SU-DHL-6 (cell line): ENCODE data around the gene NLGN1.

Experiments
- H2AFZ ChIP-seq: fragments of 200-600 bp; sonication (generic); 2 replicates; pipeline ENCODE4 v1.6.1; 2014; ENCODE audit warnings: low read depth, mild to moderate bottlenecking, moderate library complexity, mixed read lengths, antibody characterized with exemption, low read length; ENCODE audit not compliant: severe bottlenecking
- H3F3A ChIP-seq: fragments of 200-600 bp; shearing (Covaris generic); 2 replicates; pipeline ENCODE4 v1.6.0; 2016; ENCODE audit warnings: antibody characterized with exemption, mild to moderate bottlenecking; ENCODE audit not compliant: insufficient read depth
- H3K27ac ChIP-seq: fragments of 200-600 bp; sonication (generic); 2 replicates; pipeline ENCODE4 v1.5.1; 2016; ENCODE audit warnings: low read depth, mild to moderate bottlenecking, low read length, moderate library complexity, mixed read lengths
- H3K27me3 ChIP-seq: fragments of 200-600 bp; sonication (generic), shearing (Covaris generic); 2 replicates; pipeline ENCODE4 v1.6.0; 2014; ENCODE audit warnings: mild to moderate bottlenecking, low read length
- H3K36me3 ChIP-seq: fragments of 200-600 bp; sonication (generic); 2 replicates; pipeline ENCODE4 v1.6.1; 2014; ENCODE audit warnings: mild to moderate bottlenecking, low read length, mixed read lengths
- H3K4me2 ChIP-seq: fragments of 300-600, 200-600 bp; shearing (Covaris generic), sonication (generic); 2 replicates; pipeline ENCODE4 v1.6.0; 2014; ENCODE audit warnings: low read length, low read depth, mild to moderate bottlenecking; ENCODE audit not compliant: poor library complexity, severe bottlenecking
- H3K4me3 ChIP-seq: fragments of 200-600 bp; sonication (generic); 2 replicates; pipeline ENCODE4 v1.5.1; 2014; ENCODE audit warnings: antibody characterized with exemption, low read length, mild to moderate bottlenecking, mixed read lengths; ENCODE audit not compliant: insufficient read depth, poor library complexity, severe bottlenecking
- H3K79me2 ChIP-seq: fragments of 200-600 bp; sonication (generic); 2 replicates; pipeline ENCODE4 v1.6.1; 2014; ENCODE audit warnings: mild to moderate bottlenecking, low read length, moderate library complexity; ENCODE audit not compliant: insufficient read depth
- H3K9ac ChIP-seq: fragments of 200-600 bp; sonication (generic); 2 replicates; pipeline ENCODE4 v1.7.0; 2014; ENCODE audit warnings: mild to moderate bottlenecking, low read length
- H3K9me2 ChIP-seq: fragments of 200-600 bp; sonication (generic); replicated peaks from 2 replicates; pipeline ENCODE4 v1.6.1; 2014; ENCODE audit warnings: low read length; ENCODE audit not compliant: insufficient read depth
- H3K9me3 ChIP-seq: fragments of 200-600 bp; sonication (generic); 2 replicates; pipeline ENCODE4 v1.6.1; 2014; ENCODE audit warnings: low read length, mixed read lengths; ENCODE audit not compliant: insufficient read depth
- H4K20me1 ChIP-seq: fragments of 200-600 bp; sonication (generic); 2 replicates; pipeline ENCODE4 v1.6.1; 2014; ENCODE audit warnings: low read depth, mild to moderate bottlenecking, antibody characterized with exemption, low read length, moderate library complexity, mixed read lengths
- EZH2phosphoT487 ChIP-seq: fragments of 200-600 bp; sonication (generic), shearing (Covaris generic); conservative IDR thresholded peaks from 2 replicates; pipeline ENCODE4 v1.6.1; 2018; ENCODE audit warnings: mild to moderate bottlenecking, antibody characterized with exemption, low read length, moderate library complexity, mixed read lengths
- TF ChIP-seq, protein P1 (sequence below): fragments of 200-600 bp; sonication (generic); IDR thresholded peaks from one replicate; pipeline ENCODE4 v1.5.1; 2017; ENCODE audit warnings: antibody characterized with exemption, mild to moderate bottlenecking, low read length, moderate library complexity; ENCODE audit not compliant: insufficient read depth, poor library complexity, severe bottlenecking

NLGN1 gene

DNA sequence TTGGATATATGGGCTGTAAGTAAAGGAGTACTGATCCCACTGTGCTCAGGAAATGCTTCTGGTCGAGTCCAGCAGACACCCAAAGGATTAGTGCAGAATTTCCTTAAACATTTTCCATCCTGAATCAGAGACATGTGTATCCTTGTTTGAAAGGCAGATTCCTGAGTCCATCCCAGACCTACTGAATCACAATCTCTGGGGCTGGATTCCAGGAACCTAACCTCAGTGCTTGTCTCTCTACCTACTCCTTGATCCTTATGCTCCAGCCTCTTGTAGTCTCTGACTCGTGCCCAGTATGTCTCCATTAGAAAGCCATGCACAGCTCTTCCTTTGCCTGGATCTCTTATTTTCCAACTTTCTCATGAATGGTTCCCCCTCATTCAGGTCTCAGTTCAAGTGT lies 585.8 kb downstream of the NLGN1 start:
- Histone ChIP-seq H4K20me1 (no peaks in the 10 kb centered on the region), H3K4me3 (no peak overlapping the region), H3K9me3 (no peaks in the 10 kb centered on the region), H3K9ac (no peak overlapping the region), H3K4me2 (no peak overlapping the region), H3K9me2 (no peaks in the 10 kb centered on the region), H3F3A (no peaks in the 10 kb centered on the region), H3K27ac (no peak overlapping the region), H3K79me2 (no peaks in the 10 kb centered on the region), H3K36me3 (no peaks in the 10 kb centered on the region), H3K27me3 (no peaks in the 10 kb centered on the region), H2AFZ (no peak overlapping the region)
- TF ChIP-seq, protein P1, sequence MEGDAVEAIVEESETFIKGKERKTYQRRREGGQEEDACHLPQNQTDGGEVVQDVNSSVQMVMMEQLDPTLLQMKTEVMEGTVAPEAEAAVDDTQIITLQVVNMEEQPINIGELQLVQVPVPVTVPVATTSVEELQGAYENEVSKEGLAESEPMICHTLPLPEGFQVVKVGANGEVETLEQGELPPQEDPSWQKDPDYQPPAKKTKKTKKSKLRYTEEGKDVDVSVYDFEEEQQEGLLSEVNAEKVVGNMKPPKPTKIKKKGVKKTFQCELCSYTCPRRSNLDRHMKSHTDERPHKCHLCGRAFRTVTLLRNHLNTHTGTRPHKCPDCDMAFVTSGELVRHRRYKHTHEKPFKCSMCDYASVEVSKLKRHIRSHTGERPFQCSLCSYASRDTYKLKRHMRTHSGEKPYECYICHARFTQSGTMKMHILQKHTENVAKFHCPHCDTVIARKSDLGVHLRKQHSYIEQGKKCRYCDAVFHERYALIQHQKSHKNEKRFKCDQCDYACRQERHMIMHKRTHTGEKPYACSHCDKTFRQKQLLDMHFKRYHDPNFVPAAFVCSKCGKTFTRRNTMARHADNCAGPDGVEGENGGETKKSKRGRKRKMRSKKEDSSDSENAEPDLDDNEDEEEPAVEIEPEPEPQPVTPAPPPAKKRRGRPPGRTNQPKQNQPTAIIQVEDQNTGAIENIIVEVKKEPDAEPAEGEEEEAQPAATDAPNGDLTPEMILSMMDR: no peak
- TF ChIP-seq EZH2phosphoT487: no peak

DNA sequence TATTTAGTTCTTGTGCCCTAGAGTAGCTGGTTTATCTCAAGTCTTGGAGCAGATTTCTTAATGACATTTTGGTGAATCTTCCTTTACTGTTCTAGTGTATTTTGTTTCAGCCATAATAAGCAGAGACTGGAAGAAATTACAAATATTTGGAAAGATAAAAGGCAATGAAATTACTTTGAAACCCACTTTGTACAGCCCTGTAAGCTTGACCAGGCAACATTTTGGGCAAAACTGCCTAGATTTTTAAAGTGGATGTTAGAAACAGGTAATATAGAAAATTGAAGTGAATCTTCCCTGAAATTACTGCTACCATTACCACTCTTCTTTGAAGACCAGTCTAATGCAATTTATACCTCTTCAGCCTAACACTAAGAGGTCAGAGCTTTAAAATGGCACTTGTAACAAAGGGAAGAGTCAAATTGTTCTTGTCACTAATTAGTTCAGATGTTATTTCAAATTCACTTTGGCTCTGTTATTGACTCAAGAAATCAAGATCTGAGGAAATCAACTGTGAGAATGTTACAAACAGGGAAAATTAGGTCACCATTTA lies 589.4 kb downstream of the NLGN1 start:
- no peaks in the 10 kb centered on the region for H3K27me3 ChIP-seq
- H3F3A ChIP-seq: no peaks in the 10 kb centered on the region
- no peaks in the 10 kb centered on the region for H4K20me1 ChIP-seq
- H3K4me3 ChIP-seq: no peak overlapping the region
- no peaks in the 10 kb centered on the region for H3K9me2 ChIP-seq
- no peaks in the 10 kb centered on the region for H3K79me2 ChIP-seq
- TF ChIP-seq, protein P1: no peak
- TF ChIP-seq EZH2phosphoT487: no peak
- H3K36me3 ChIP-seq: no peaks in the 10 kb centered on the region
- no peak overlapping the region for H3K9ac ChIP-seq
- H2AFZ ChIP-seq: no peak overlapping the region
- H3K27ac ChIP-seq: no peak overlapping the region
- no peaks in the 10 kb centered on the region for H3K9me3 ChIP-seq
- H3K4me2 ChIP-seq: no peak overlapping the region

DNA sequence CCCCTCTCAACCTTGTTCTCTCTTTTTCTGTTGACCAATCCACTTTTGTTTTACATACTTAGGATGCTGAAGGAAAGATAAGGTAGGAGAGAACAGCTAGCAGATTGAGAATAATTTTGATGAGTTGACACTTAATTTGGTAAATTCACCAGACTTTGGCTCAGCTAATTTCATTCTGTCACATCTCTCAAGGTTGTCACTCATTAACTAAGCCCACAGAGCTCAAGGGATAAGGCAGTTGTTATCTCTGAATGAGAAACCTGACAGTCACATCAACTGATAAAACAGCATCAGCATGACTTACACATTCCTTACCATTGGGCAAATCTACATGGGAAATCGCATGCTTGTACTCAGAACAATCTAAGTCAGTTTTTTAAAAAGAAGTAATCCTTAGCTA lies 591.4 kb downstream of the NLGN1 start:
- no peak for TF ChIP-seq EZH2phosphoT487
- TF ChIP-seq, protein P1: no peak
- Histone ChIP-seq H3K4me3 (no peak overlapping the region), H3K27ac (no peak overlapping the region), H3K27me3 (no peaks in the 10 kb centered on the region), H2AFZ (no peak overlapping the region), H3K9me2 (no peaks in the 10 kb centered on the region), H3K36me3 (no peaks in the 10 kb centered on the region), H4K20me1 (no peaks in the 10 kb centered on the region), H3K9ac (no peak overlapping the region), H3F3A (no peaks in the 10 kb centered on the region), H3K4me2 (no peak overlapping the region), H3K9me3 (no peaks in the 10 kb centered on the region), H3K79me2 (no peaks in the 10 kb centered on the region)
